H1 (cell line): ENCODE results near the gene GBE1. TPM values are rescaled to one million over a fixed set of nuclear protein-coding genes. Genes with fewer than 3 reads are reported as not detected.

Source experiments
- BCL11A ChIP-seq, 2 experiments: IDR thresholded peaks; one replicate each; pipeline ENCODE4 v1.6.1; 2011; ENCODE audit warnings: low read depth in 2 of 2, low read length in 2 of 2, mild to moderate bottlenecking in 2 of 2
- RAD21 ChIP-seq, 2 experiments: IDR thresholded peaks in 1 of 2; conservative IDR thresholded peaks in 1 of 2; 2 replicates each; pipeline ENCODE4 v1.6.1; 2011; ENCODE audit warnings: low read depth in 2 of 2, low read length in 2 of 2, improper control_type of control experiment in 1 of 2, inconsistent platforms in 1 of 2, mild to moderate bottlenecking in 1 of 2, moderate library complexity in 1 of 2
- RNF2 ChIP-seq: fragments of 200-900, 300-1000 bp; sonication (generic); IDR thresholded peaks from 2 replicates; pipeline ENCODE4 v1.7.1; 2016; ENCODE audit warnings: borderline replicate concordance, low read depth, mild to moderate bottlenecking, antibody characterized with exemption, low read length; ENCODE audit not compliant: poor library complexity, severe bottlenecking; ENCODE audit errors: missing control alignments
- SAP30 ChIP-seq: fragments of 300-600 bp; sonication (generic); IDR thresholded peaks from 2 replicates; pipeline ENCODE4 v1.7.1; 2012; ENCODE audit warnings: low read length, moderate library complexity, mild to moderate bottlenecking, inconsistent platforms; ENCODE audit not compliant: insufficient read depth, insufficient replicate concordance
- SP4 ChIP-seq: IDR thresholded peaks from 2 replicates; pipeline ENCODE4 v1.6.1; 2012; ENCODE audit warnings: low read length, inconsistent platforms
- YY1 ChIP-seq: IDR thresholded peaks from 2 replicates; pipeline ENCODE4 v1.6.1; 2011; ENCODE audit warnings: low read depth, mild to moderate bottlenecking, low read length
- polyA plus RNA-seq, 7 experiments: library from polyadenylated mRNA; depleted of rRNA in 3 of 7; stranded (reverse) in 5 of 7; unstranded in 2 of 7; fragments of >200 nt in 5 of 7; fragments of 200-250 nt in 2 of 7; gene quantifications; 1 replicate in 5 of 7; 2 replicates in 1 of 7; 4 replicates in 1 of 7; pipeline versions ENCODE4 v1.2.1 to v1.2.3, GENCODE V29; 2011 to 2013; ENCODE audit warnings: missing spikeins in 2 of 7, mixed read lengths in 2 of 7
- total RNA-seq: library from RNA; stranded (reverse); fragmentation: NEBNext Ultra II Directional; extraction: Animal tissue kit (Norgen Biotek cat#: 25700); gene quantifications from 2 replicates; pipeline ENCODE4 v1.2.1, GENCODE V29; 2021
- TF ChIP-seq, protein P1 (sequence below): IDR thresholded peaks from 2 replicates; pipeline ENCODE4 v1.6.1; 2012; ENCODE audit warnings: low read length, inconsistent platforms

The GBE1 gene
- total and polyA plus RNA-seq, 2 of the 8 experiments (the other 6 are each of a cell fraction or from before 2014, with no cell fraction given) = 3.3 to 7.3 TPM

DNA sequence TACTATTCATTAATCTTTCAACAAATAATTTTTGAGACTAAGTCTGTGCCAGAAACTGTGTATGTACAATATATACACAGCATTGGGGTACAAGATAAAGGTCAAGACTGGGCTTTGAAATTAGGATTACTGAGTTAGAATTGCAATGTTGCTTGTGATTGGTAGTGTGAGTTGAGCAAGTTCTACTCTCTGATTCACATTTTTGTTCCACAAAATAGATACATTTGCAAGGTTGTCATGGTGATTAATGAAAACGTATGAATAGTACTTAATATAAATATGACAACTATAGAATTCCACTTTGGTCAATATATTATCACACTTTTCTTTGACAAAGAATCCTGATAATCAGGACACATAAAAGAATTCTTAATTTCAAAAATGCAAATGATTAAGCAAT, 314.6 kb downstream of the GBE1 start (continued):
- TF ChIP-seq, protein P1, sequence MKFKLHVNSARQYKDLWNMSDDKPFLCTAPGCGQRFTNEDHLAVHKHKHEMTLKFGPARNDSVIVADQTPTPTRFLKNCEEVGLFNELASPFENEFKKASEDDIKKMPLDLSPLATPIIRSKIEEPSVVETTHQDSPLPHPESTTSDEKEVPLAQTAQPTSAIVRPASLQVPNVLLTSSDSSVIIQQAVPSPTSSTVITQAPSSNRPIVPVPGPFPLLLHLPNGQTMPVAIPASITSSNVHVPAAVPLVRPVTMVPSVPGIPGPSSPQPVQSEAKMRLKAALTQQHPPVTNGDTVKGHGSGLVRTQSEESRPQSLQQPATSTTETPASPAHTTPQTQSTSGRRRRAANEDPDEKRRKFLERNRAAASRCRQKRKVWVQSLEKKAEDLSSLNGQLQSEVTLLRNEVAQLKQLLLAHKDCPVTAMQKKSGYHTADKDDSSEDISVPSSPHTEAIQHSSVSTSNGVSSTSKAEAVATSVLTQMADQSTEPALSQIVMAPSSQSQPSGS = no peak
- TF ChIP-seq YY1 (no peak), SP4 (no peak), RNF2 (no peak), RAD21 (IDR thresholded peaks at IDR 0.05 in 1 of 2, conservative IDR thresholded peaks at IDR 0.05 in 1 of 2; ENCODE audit: low read depth in 2 of 2, low read length in 2 of 2) (no peak), SAP30 (no peak), BCL11A (IDR thresholded peaks at IDR 0.05; ENCODE audit: low read depth in 2 of 2, low read length in 2 of 2) (no peak)
